HEK293 (cell line): Measurements from ENCODE around the gene TMEM63A.

Experiments
- CTCF ChIA-PET: fragments of 350-600 bp; formaldehyde crosslinking; extraction: SDS; loops from one replicate; lab custom pipeline; 2021; ENCODE audit warnings: antibody characterized with exemption; lab: Yijun Ruan, JAX
- POLR2A ChIA-PET: fragments of 300-600 bp; formaldehyde crosslinking; extraction: SDS; loops from one replicate; lab custom pipeline; 2020; ENCODE audit warnings: antibody characterized with exemption, inconsistent platforms; lab: Yijun Ruan, JAX
- H3K27ac ChIP-seq: fragments of 200-500 bp; sonication (Bioruptor generic); 2 replicates; pipeline ENCODE4 v1.5.1; 2014; ENCODE audit warnings: low read depth, low read length, control low read depth, inconsistent platforms; ENCODE audit errors: extremely low read depth
- H3K36me3 ChIP-seq, 2 experiments: fragments of 200-500 bp in 1 of 2; sonication (Bioruptor generic) in 1 of 2; 1 replicate in 1 of 2; 2 replicates in 1 of 2; pipeline ENCODE4 v1.5.1; 2014 to 2017; ENCODE audit warnings: inconsistent platforms in 2 of 2, low read length in 2 of 2; ENCODE audit not compliant: control insufficient read depth in 2 of 2, insufficient read depth in 1 of 2
- H3K4me1 ChIP-seq: fragments of 200-500 bp; sonication (Bioruptor generic); 2 replicates; pipeline ENCODE4 v1.5.1; 2014; ENCODE audit warnings: mild to moderate bottlenecking, low read length, inconsistent platforms; ENCODE audit not compliant: control insufficient read depth, insufficient read depth
- H3K4me3 ChIP-seq: 2 replicates; pipeline ENCODE4 v1.5.1; 2011; ENCODE audit warnings: low read depth, mild to moderate bottlenecking, control low read depth, low read length, moderate library complexity
- H3K9me3 ChIP-seq: fragments of 200-500 bp; sonication (Bioruptor generic); 2 replicates; pipeline ENCODE4 v1.5.1; 2014; ENCODE audit warnings: low read depth, low read length, inconsistent platforms; ENCODE audit not compliant: control insufficient read depth, insufficient read depth
- CTCF ChIP-seq: fragments of 450-650 bp; formaldehyde crosslinking; IDR thresholded peaks from 2 replicates; pipeline ENCODE4 v1.5.1; 2016; ENCODE audit warnings: missing biosample characterization, missing genetic modification characterization
- KLF8 ChIP-seq: fragments of 450-650 bp; formaldehyde crosslinking; IDR thresholded peaks from 2 replicates; pipeline ENCODE4 v1.5.1; 2016; ENCODE audit warnings: missing biosample characterization, missing genetic modification characterization
- PRDM1 ChIP-seq: fragments of 450-650 bp; formaldehyde crosslinking; IDR thresholded peaks from 2 replicates; pipeline ENCODE4; 2016; ENCODE audit warnings: missing biosample characterization, missing genetic modification characterization
- SP2 ChIP-seq: fragments of 450-650 bp; formaldehyde crosslinking; IDR thresholded peaks from 2 replicates; pipeline ENCODE4 v1.5.1; 2016; ENCODE audit warnings: missing biosample characterization, missing genetic modification characterization
- SP7 ChIP-seq: fragments of 450-650 bp; formaldehyde crosslinking; IDR thresholded peaks from 2 replicates; pipeline ENCODE4 v1.5.1; 2016; ENCODE audit warnings: missing biosample characterization, missing genetic modification characterization
- TCF7L2 ChIP-seq: IDR thresholded peaks from 2 replicates; pipeline ENCODE4 v1.6.1; 2011; ENCODE audit warnings: low read depth, mild to moderate bottlenecking, inconsistent platforms, low read length, moderate library complexity, borderline replicate concordance
- ZBTB10 ChIP-seq: fragments of 450-650 bp; formaldehyde crosslinking; IDR thresholded peaks from 2 replicates; pipeline ENCODE4 v1.5.1; 2016; ENCODE audit warnings: missing biosample characterization, missing genetic modification characterization
- ZBTB11 ChIP-seq: fragments of 450-650 bp; formaldehyde crosslinking; conservative IDR thresholded peaks from 2 replicates; pipeline ENCODE4 v1.5.1; 2016; ENCODE audit warnings: low read depth, missing biosample characterization, missing genetic modification characterization
- ZEB2 ChIP-seq: fragments of 450-650 bp; formaldehyde crosslinking; IDR thresholded peaks from 2 replicates; pipeline ENCODE4 v1.5.1; 2016; ENCODE audit warnings: missing biosample characterization, missing genetic modification characterization
- ZNF184 ChIP-seq: fragments of 450-650 bp; IDR thresholded peaks from 2 replicates; pipeline ENCODE4 v1.5.1; 2018; ENCODE audit warnings: missing biosample characterization, mild to moderate bottlenecking, missing genetic modification characterization
- ZNF366 ChIP-seq: fragments of 450-650 bp; formaldehyde crosslinking; conservative IDR thresholded peaks from 2 replicates; pipeline ENCODE4 v1.5.1; 2016; ENCODE audit warnings: missing biosample characterization, missing genetic modification characterization
- ZNF391 ChIP-seq: fragments of 450-650 bp; formaldehyde crosslinking; IDR thresholded peaks from 2 replicates; pipeline ENCODE4 v1.5.1; 2016; ENCODE audit warnings: low read depth, missing biosample characterization, missing genetic modification characterization, borderline replicate concordance
- ZNF404 ChIP-seq: fragments of 450-650 bp; formaldehyde crosslinking; IDR thresholded peaks from 2 replicates; pipeline ENCODE4 v1.5.1; 2017; ENCODE audit warnings: missing biosample characterization, missing genetic modification characterization
- ZNF449 ChIP-seq: fragments of 450-650 bp; formaldehyde crosslinking; IDR thresholded peaks from 2 replicates; pipeline ENCODE4 v1.5.1; 2017; ENCODE audit warnings: missing biosample characterization, mild to moderate bottlenecking, missing genetic modification characterization, moderate library complexity
- ZNF521 ChIP-seq: fragments of 450-650 bp; formaldehyde crosslinking; IDR thresholded peaks from 2 replicates; pipeline ENCODE4 v1.5.1; 2017; ENCODE audit warnings: missing biosample characterization, mild to moderate bottlenecking, missing genetic modification characterization
- ZNF600 ChIP-seq: fragments of 450-650 bp; formaldehyde crosslinking; IDR thresholded peaks from 2 replicates; pipeline ENCODE4 v1.5.1; 2016; ENCODE audit warnings: missing biosample characterization, missing genetic modification characterization
- ZNF792 ChIP-seq: fragments of 450-650 bp; formaldehyde crosslinking; IDR thresholded peaks from 2 replicates; pipeline ENCODE4 v1.5.1; 2016; ENCODE audit warnings: missing biosample characterization, missing genetic modification characterization
- ZSCAN23 ChIP-seq: fragments of 450-650 bp; formaldehyde crosslinking; IDR thresholded peaks from 2 replicates; pipeline ENCODE4 v1.5.1; 2016; ENCODE audit warnings: missing biosample characterization, missing genetic modification characterization
- TF ChIP-seq, protein P1 (sequence below): fragments of 450-650 bp; formaldehyde crosslinking; IDR thresholded peaks from 2 replicates; pipeline ENCODE4 v1.5.1; 2016; ENCODE audit warnings: missing biosample characterization, missing genetic modification characterization
- TF ChIP-seq, protein P2 (sequence below): fragments of 450-650 bp; formaldehyde crosslinking; IDR thresholded peaks from 2 replicates; pipeline ENCODE4; 2016; ENCODE audit warnings: missing biosample characterization, missing genetic modification characterization

Gene TMEM63A

DNA sequence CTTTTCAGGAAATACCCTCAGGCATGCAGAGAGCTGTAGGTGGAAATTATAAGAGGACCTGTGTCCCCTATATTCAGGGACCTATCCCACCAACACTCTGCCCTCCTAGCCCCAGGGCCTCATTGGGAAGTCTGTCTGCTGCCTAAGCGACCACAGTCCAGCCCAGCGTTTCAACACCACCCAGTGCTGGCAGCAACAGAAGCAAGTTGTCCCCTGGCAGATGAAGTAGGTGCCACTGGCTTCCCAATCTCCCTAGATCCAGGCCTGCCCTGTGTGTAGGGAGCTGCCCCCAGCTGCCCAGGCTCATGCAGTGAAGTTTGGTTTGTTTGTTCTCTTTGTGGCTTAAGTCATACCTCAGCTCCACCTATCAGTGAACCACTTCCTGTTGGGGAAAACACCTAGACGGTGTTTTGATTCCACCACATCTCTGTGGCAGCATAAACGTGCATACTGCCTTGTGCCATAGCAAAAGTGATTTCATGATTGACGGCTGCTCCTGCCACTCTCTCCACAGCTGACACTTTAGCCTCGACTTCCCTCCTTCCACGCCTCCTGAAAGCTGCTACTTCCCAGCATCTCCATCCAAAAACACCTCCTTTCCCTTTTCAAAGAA is 14.9 kb upstream of the TMEM63A start:
- TF ChIP-seq ZNF600 (tag by site-specific recombination) = peak; percentile 69
- 0 out of 2 replicates have a peak, but pooled peaks have one; percentile 10 for TF ChIP-seq ZNF366 (tag by site-specific recombination)
- peak; percentile 86 for TF ChIP-seq PRDM1 (tag by site-specific recombination)
- no peak for TF ChIP-seq ZNF449 (tag by site-specific recombination)
- no peak for TF ChIP-seq ZBTB11 (tag by site-specific recombination)
- TF ChIP-seq ZSCAN23 (tag by site-specific recombination) = no peak
- no peak for TF ChIP-seq ZEB2 (tag by site-specific recombination)
- no peak for TF ChIP-seq ZNF404 (tag by site-specific recombination)
- TF ChIP-seq, protein P1, sequence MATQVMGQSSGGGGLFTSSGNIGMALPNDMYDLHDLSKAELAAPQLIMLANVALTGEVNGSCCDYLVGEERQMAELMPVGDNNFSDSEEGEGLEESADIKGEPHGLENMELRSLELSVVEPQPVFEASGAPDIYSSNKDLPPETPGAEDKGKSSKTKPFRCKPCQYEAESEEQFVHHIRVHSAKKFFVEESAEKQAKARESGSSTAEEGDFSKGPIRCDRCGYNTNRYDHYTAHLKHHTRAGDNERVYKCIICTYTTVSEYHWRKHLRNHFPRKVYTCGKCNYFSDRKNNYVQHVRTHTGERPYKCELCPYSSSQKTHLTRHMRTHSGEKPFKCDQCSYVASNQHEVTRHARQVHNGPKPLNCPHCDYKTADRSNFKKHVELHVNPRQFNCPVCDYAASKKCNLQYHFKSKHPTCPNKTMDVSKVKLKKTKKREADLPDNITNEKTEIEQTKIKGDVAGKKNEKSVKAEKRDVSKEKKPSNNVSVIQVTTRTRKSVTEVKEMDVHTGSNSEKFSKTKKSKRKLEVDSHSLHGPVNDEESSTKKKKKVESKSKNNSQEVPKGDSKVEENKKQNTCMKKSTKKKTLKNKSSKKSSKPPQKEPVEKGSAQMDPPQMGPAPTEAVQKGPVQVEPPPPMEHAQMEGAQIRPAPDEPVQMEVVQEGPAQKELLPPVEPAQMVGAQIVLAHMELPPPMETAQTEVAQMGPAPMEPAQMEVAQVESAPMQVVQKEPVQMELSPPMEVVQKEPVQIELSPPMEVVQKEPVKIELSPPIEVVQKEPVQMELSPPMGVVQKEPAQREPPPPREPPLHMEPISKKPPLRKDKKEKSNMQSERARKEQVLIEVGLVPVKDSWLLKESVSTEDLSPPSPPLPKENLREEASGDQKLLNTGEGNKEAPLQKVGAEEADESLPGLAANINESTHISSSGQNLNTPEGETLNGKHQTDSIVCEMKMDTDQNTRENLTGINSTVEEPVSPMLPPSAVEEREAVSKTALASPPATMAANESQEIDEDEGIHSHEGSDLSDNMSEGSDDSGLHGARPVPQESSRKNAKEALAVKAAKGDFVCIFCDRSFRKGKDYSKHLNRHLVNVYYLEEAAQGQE (tag by site-specific recombination) = no peak
- no peak for TF ChIP-seq ZBTB10 (tag by site-specific recombination)
- TF ChIP-seq ZNF391 (tag by site-specific recombination) = no peak
- TF ChIP-seq ZNF184 = no peak
- no peak for TF ChIP-seq TCF7L2
- TF ChIP-seq KLF8 (tag by site-specific recombination) = no peak
- TF ChIP-seq CTCF (tag by site-specific recombination) = no peak
- TF ChIP-seq ZNF792 (tag by site-specific recombination) = no peak
- TF ChIP-seq, protein P2, sequence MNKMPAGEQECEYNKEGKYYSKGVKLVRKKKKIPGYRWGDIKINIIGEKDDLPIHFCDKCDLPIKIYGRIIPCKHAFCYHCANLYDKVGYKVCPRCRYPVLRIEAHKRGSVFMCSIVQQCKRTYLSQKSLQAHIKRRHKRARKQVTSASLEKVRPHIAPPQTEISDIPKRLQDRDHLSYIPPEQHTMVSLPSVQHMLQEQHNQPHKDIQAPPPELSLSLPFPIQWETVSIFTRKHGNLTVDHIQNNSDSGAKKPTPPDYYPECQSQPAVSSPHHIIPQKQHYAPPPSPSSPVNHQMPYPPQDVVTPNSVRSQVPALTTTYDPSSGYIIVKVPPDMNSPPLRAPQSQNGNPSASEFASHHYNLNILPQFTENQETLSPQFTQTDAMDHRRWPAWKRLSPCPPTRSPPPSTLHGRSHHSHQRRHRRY = no peak
- TF ChIP-seq SP7 (tag by site-specific recombination) = no peak
- 0 out of 2 replicates have a peak, but pooled peaks have one; percentile 14 for TF ChIP-seq SP2 (tag by site-specific recombination)
- no peak for TF ChIP-seq ZNF521 (tag by site-specific recombination)
- Histone ChIP-seq H3K9me3 (no peaks in the 10 kb centered on the region), H3K4me3 (no peak overlapping the region), H3K27ac (no peak overlapping the region), H3K4me1 (no peaks in the 10 kb centered on the region; the same call in 1 of the 2 replicates), H3K36me3 (no peaks in the 10 kb centered on the region)
- ChIA-PET POLR2A (interaction anchor here (0.6 to 2.1 kb wide), 3 partner anchors 15 to 166 kb away, joined by 3 to 17 read pairs (median 7); partner anchors contain the start of gene TMEM63A), CTCF (interaction anchor here (0.6 to 3.0 kb wide), 8 partner anchors 9 to 651 kb away, joined by 3 to 21 read pairs (median 3); no protein-coding TSS in a partner anchor)
